Jurkat, Clone E6-1 (cell line): Measurements from ENCODE around the gene DES. TPM values are rescaled to one million over a fixed set of nuclear protein-coding genes. Genes with fewer than 3 reads are reported as not detected.
"Not testable (repeated sequence)": the region's sequence is repeated elsewhere in the genome, so short reads cannot be mapped to it uniquely, and the experiment has no call there.

Experiments
- DNase-seq: peaks from one replicate; pipeline ENCODE4 v3.0.0-alpha.2; 2011; ENCODE audit warnings: low read depth, low spot score
- H3K4me3 ChIP-seq: 2 replicates; pipeline ENCODE4 v1.5.1; 2011; ENCODE audit warnings: mild to moderate bottlenecking, low read length, control low read depth, moderate library complexity
- polyA plus RNA-seq: library from polyadenylated mRNA; unstranded; fragments of >200 nt; gene quantifications from one replicate; pipeline ENCODE4 v1.2.1, GENCODE V29; 2012; ENCODE audit warnings: missing spikeins; ENCODE audit not compliant: insufficient read length, insufficient read depth

The DES gene
- not detected for polyA plus RNA-seq

- no peak within 1 kb of the TSS for H3K4me3 ChIP-seq
- DNase-seq: no peak
Observed at GRCh38 chr2:219418155-219419011, at the start of gene DES. TSS of gene DES (plus strand) at chr2:219418377. CDS start at chr2:219418463, 86 bp downstream.

GRCh38 chr2:219368690-219369191 is 49.4 kb upstream of the DES start:
- H3K4me3 ChIP-seq: no peak overlapping the region
- DNase-seq: no peak

GRCh38 chr2:219369447-219369861 is 48.7 kb upstream of the DES start:
- no peak overlapping the region for H3K4me3 ChIP-seq
- DNase-seq: no peak

GRCh38 chr2:219378163-219378851 is 39.9 kb upstream of the DES start:
- DNase-seq: no peak

GRCh38 chr2:219380926-219381325 is 37.3 kb upstream of the DES start:
- DNase-seq: no peak
- no peak overlapping the region for H3K4me3 ChIP-seq

More at GRCh38 chr2:219378163-219378851, 39.9 kb upstream of the DES start:
- no peak overlapping the region for H3K4me3 ChIP-seq

- H3K4me3 ChIP-seq: no peak overlapping the region
- no peak for DNase-seq
Observed at GRCh38 chr2:219381448-219381847, 36.7 kb upstream of the DES start.

GRCh38 chr2:219384083-219384713 is 34.0 kb upstream of the DES start:
- no peak overlapping the region for H3K4me3 ChIP-seq
- no peak for DNase-seq

- no peak overlapping the region for H3K4me3 ChIP-seq
- DNase-seq: no peak
Observed at GRCh38 chr2:219384859-219385258, 33.3 kb upstream of the DES start.

- no peak overlapping the region for H3K4me3 ChIP-seq
Observed at GRCh38 chr2:219385958-219386520, 32.1 kb upstream of the DES start.

GRCh38 chr2:219386532-219387280 is 31.5 kb upstream of the DES start:
- no peak for DNase-seq
- H3K4me3 ChIP-seq: peak overlapping the region; percentile 80

More at GRCh38 chr2:219385958-219386520, 32.1 kb upstream of the DES start:
- no peak for DNase-seq

- peak within 1 kb of the TSS; percentile 80 for H3K4me3 ChIP-seq
- peak; percentile 72 for DNase-seq
Observed at GRCh38 chr2:219387306-219388120, 30.7 kb upstream of the DES start, which contains the start of gene DNPEP. TSS of gene DNPEP (minus strand) at chr2:219387912. CDS start at chr2:219387794, 118 bp downstream.

- peak overlapping the region; percentile 51 for H3K4me3 ChIP-seq
- peak; percentile 88 for DNase-seq
Observed at GRCh38 chr2:219388121-219388906, 29.9 kb upstream of the DES start.

GRCh38 chr2:219388907-219389156 is 29.3 kb upstream of the DES start:
- no peak for DNase-seq
- H3K4me3 ChIP-seq: peak overlapping the region; percentile 51

GRCh38 chr2:219392754-219393153 is 25.4 kb upstream of the DES start:
- no peak for DNase-seq
- no peak overlapping the region for H3K4me3 ChIP-seq

- not testable (repeated sequence) for H3K4me3 ChIP-seq, DNase-seq
Observed at GRCh38 chr2:219395056-219395455, 23.1 kb upstream of the DES start.

- H3K4me3 ChIP-seq: no peak overlapping the region
- no peak for DNase-seq
Observed at GRCh38 chr2:219395609-219396008, 22.6 kb upstream of the DES start.

- DNase-seq: peak; percentile 37
- no peak overlapping the region for H3K4me3 ChIP-seq
Observed at GRCh38 chr2:219396863-219397457, 21.2 kb upstream of the DES start.
